Retina (tissue), 1 donor: Measurements from ENCODE around the gene RGS12.
A peak's percentile ranks its signal among the peaks of the same experiment; 100 is the strongest.

Experiments
- DNase-seq: peaks from one replicate; pipeline ENCODE4 v3.0.0-alpha.2; 2016

Gene RGS12

GRCh38 chr4:3255611-3256186, 37.1 kb upstream of the RGS12 start:
- DNase-seq = no peak

GRCh38 chr4:3256230-3257102, 36.4 kb upstream of the RGS12 start:
- no peak for DNase-seq

GRCh38 chr4:3257103-3257555, 35.7 kb upstream of the RGS12 start:
- DNase-seq = no peak

- DNase-seq = no peak
Measured at GRCh38 chr4:3257556-3258482, 35.0 kb upstream of the RGS12 start.

- DNase-seq = no peak
Measured at GRCh38 chr4:3261411-3262207, 31.2 kb upstream of the RGS12 start.

- no peak for DNase-seq
Measured at GRCh38 chr4:3262208-3263052, 30.4 kb upstream of the RGS12 start.

- DNase-seq = no peak
Measured at GRCh38 chr4:3263053-3263875, 29.6 kb upstream of the RGS12 start.

GRCh38 chr4:3263876-3264193, 29.0 kb upstream of the RGS12 start:
- no peak for DNase-seq

GRCh38 chr4:3266076-3266475, 26.7 kb upstream of the RGS12 start:
- no peak for DNase-seq

GRCh38 chr4:3267576-3268394, 25.0 kb upstream of the RGS12 start:
- DNase-seq = no peak

GRCh38 chr4:3268395-3269104, 24.3 kb upstream of the RGS12 start:
- DNase-seq = no peak

- DNase-seq = no peak
Measured at GRCh38 chr4:3269105-3269927, 23.5 kb upstream of the RGS12 start.

- DNase-seq = peak; percentile 41
Measured at GRCh38 chr4:3269991-3270611, 22.7 kb upstream of the RGS12 start.

- DNase-seq = no peak
Measured at GRCh38 chr4:3271131-3271530, 21.7 kb upstream of the RGS12 start.

GRCh38 chr4:3276986-3277385, 15.8 kb upstream of the RGS12 start:
- no peak for DNase-seq

GRCh38 chr4:3280466-3280865, 12.4 kb upstream of the RGS12 start:
- no peak for DNase-seq

- DNase-seq = no peak
Measured at GRCh38 chr4:3283483-3283882, 9.3 kb upstream of the RGS12 start.

- no peak for DNase-seq
Measured at GRCh38 chr4:3283916-3284315, 8.9 kb upstream of the RGS12 start.
